Psoas muscle (tissue), 8 donors: ENCODE measurements around the gene ZNF804A. TPM values are rescaled to one million over a fixed set of nuclear protein-coding genes. Genes with fewer than 3 reads are reported as not detected.

ENCODE experiments used
- ATAC-seq, 4 donors: fragments of 200-7000 bp; cut with Tn5 transposase; one replicate each; pipeline ENCODE4 v1.9.1; 2020; ENCODE audit warnings: moderate library complexity in 3 of 4, mild to moderate bottlenecking in 2 of 4
- DNase-seq, 2 donors: peaks; one replicate each; pipeline ENCODE4 v3.0.0-alpha.2; 2020
- H3K27ac ChIP-seq: fragments of 200-600 bp; one replicate; pipeline ENCODE4 v1.8.0; 2022
- H3K27me3 ChIP-seq, 3 donors: fragments of 200-600 bp in 1 of 3; one replicate each; pipeline versions ENCODE4 v1.6.1 to v1.8.0; 2013 to 2022; ENCODE audit warnings: low read length in 2 of 3, mild to moderate bottlenecking in 2 of 3, moderate library complexity in 1 of 3; ENCODE audit not compliant: insufficient read depth in 3 of 3
- H3K36me3 ChIP-seq, 2 donors: fragments of 200-600 bp in 1 of 2; one replicate each; pipeline versions ENCODE4 v1.6.1 to v1.8.0; 2013 to 2022; ENCODE audit warnings: low read depth in 1 of 2, mild to moderate bottlenecking in 1 of 2, moderate library complexity in 1 of 2; ENCODE audit not compliant: insufficient read depth in 1 of 2
- H3K4me1 ChIP-seq: fragments of 200-600 bp; one replicate; pipeline ENCODE4 v1.8.0; 2022
- H3K4me3 ChIP-seq: fragments of 200-600 bp; one replicate; pipeline ENCODE4 v1.8.0; 2022; ENCODE audit warnings: mild to moderate bottlenecking
- H3K9me3 ChIP-seq: fragments of 200-600 bp; one replicate; pipeline ENCODE4 v1.8.0; 2022
- CTCF ChIP-seq: fragments of 200-600 bp; IDR thresholded peaks from one replicate; pipeline ENCODE4 v1.8.0; 2022; ENCODE audit warnings: antibody characterized with exemption
- WGBS, 3 donors: extraction: QIAGEN DNeasy Blood & Tissue Kit; methylation state at CpG; one replicate each; pipeline versions ENCODE4 v1.1.6 to v1.1.7; 2013; 5-methylcytosine and 5-hydroxymethylcytosine counted together
- intact Hi-C, 2 donors: fragments of 100-400 bp; cut with DNase I; formaldehyde crosslinking; loops; one replicate each; pipeline versions ENCODE4 v1.11.0 to v1.14.2; 2022
- polyA plus RNA-seq, 3 donors: library from polyadenylated mRNA; stranded (reverse); fragments of 200-250 nt; gene quantifications; one replicate each; pipeline ENCODE4 v1.2.3, GENCODE V29; 2013
- total RNA-seq, 4 donors: library from RNA; stranded (reverse); fragmentation: NEBNext Ultra II Directional in 2 of 4; extraction: Animal tissue kit (Norgen Biotek cat#: 25700) in 2 of 4; gene quantifications; one replicate each; pipeline versions ENCODE4 v1.2.1 to v1.2.4, GENCODE V29; 2021 to 2023
- donor health status: healthy with polysubstance abuse.
- donor health status: DM: no; HTN: no; CAD: no; lungs with moderate emphysema.
- donor health status: Bipolar disorder and iron deficiency.
- donor health status: healthy.
- donor health status: DM: yes; HTN: yes; CAD: no.
- donor health status: DM: no; HTN: no; CAD: no.
- donor health status: DM: no; HTN: no; CAD: no.
- donor health status: DM: yes; HTN: yes; CAD: no.

ZNF804A gene
- total and polyA plus RNA-seq, 7 donors, result not detected

- no peaks in the 10 kb centered on the region for H3K4me1 ChIP-seq
- no peak for TF ChIP-seq CTCF
- H3K36me3 ChIP-seq, result no peaks in the 10 kb centered on the region
- ATAC-seq, result no peak
- DNase-seq, result no peak
- H3K9me3 ChIP-seq, result no peaks in the 10 kb centered on the region
- H3K4me3 ChIP-seq, result no peak overlapping the region
- H3K27me3 ChIP-seq, result no peaks in the 10 kb centered on the region
- intact Hi-C loops, result no loop called here
- no peak overlapping the region for H3K27ac ChIP-seq
Measured at GRCh38 chr2:184890311-184890710, 292.0 kb downstream of the ZNF804A start.

GRCh38 chr2:184904991-184905390 is 306.7 kb downstream of the ZNF804A start:
- no peaks in the 10 kb centered on the region for H3K9me3 ChIP-seq
- H3K27ac ChIP-seq, result no peak overlapping the region
- no peaks in the 10 kb centered on the region for H3K4me1 ChIP-seq
- H3K27me3 ChIP-seq, result no peaks in the 10 kb centered on the region
- no peak overlapping the region for H3K4me3 ChIP-seq
- H3K36me3 ChIP-seq, result no peaks in the 10 kb centered on the region
- TF ChIP-seq CTCF, result no peak
- ATAC-seq, result no peak
- intact Hi-C loops, result no loop called here
- WGBS, 3 donors, result 78 to 98% (median 83%) methylated on average over 1 of the region's 1 CpG
- DNase-seq, result no peak

GRCh38 chr2:184906160-184906559 is 307.8 kb downstream of the ZNF804A start:
- 83 to 88% (median 84%) methylated on average over 4 of the region's 4 CpGs for WGBS, 3 donors
- H3K27me3 ChIP-seq, result no peaks in the 10 kb centered on the region
- H3K9me3 ChIP-seq, result no peaks in the 10 kb centered on the region
- intact Hi-C loops, result no loop called here
- DNase-seq, result no peak
- no peak overlapping the region for H3K4me3 ChIP-seq
- no peak overlapping the region for H3K27ac ChIP-seq
- H3K4me1 ChIP-seq, result no peaks in the 10 kb centered on the region
- no peaks in the 10 kb centered on the region for H3K36me3 ChIP-seq
- ATAC-seq, result no peak
- TF ChIP-seq CTCF, result no peak

GRCh38 chr2:184906709-184907108 is 308.4 kb downstream of the ZNF804A start:
- Histone ChIP-seq H3K4me1 (no peaks in the 10 kb centered on the region), H3K27ac (no peak overlapping the region), H3K27me3 (no peaks in the 10 kb centered on the region), H3K4me3 (no peak overlapping the region), H3K36me3 (no peaks in the 10 kb centered on the region), H3K9me3 (no peaks in the 10 kb centered on the region)
- ATAC-seq, result no peak
- no peak for DNase-seq
- WGBS, 3 donors, result 73 to 81% (median 74%) methylated on average over 1 of the region's 1 CpG
- TF ChIP-seq CTCF, result no peak
- intact Hi-C loops, result no loop called here

GRCh38 chr2:184908966-184909365 is 310.6 kb downstream of the ZNF804A start:
- no peaks in the 10 kb centered on the region for H3K4me1 ChIP-seq
- intact Hi-C loops, result no loop called here
- H3K27ac ChIP-seq, result no peak overlapping the region
- DNase-seq, result no peak
- no peaks in the 10 kb centered on the region for H3K9me3 ChIP-seq
- no peak for ATAC-seq
- no peaks in the 10 kb centered on the region for H3K27me3 ChIP-seq
- no peaks in the 10 kb centered on the region for H3K36me3 ChIP-seq
- H3K4me3 ChIP-seq, result no peak overlapping the region
- 47 to 68% (median 55%) methylated on average over 1 of the region's 1 CpG for WGBS, 3 donors
- no peak for TF ChIP-seq CTCF
